Liver (tissue), 9 donors: ENCODE results near the gene P4HTM. TPM values are rescaled to one million over a fixed set of nuclear protein-coding genes. Genes with fewer than 3 reads are reported as not detected.

Experiments
- DNase-seq: peaks from one replicate; pipeline ENCODE4 v3.0.0-alpha.2; 2017; ENCODE audit warnings: low spot score
- H3K27ac ChIP-seq, 2 donors: one replicate each; pipeline ENCODE4 v1.7.0; 2013; ENCODE audit warnings: inconsistent platforms in 2 of 2, low read length in 2 of 2, control low read depth in 1 of 2, low read depth in 1 of 2, mild to moderate bottlenecking in 1 of 2
- H3K27me3 ChIP-seq, 4 donors: one replicate each; pipeline versions ENCODE4 v1.6.1 to v1.7.0; 2013; ENCODE audit warnings: low read length in 3 of 4, inconsistent platforms in 1 of 4, mild to moderate bottlenecking in 1 of 4, moderate library complexity in 1 of 4; ENCODE audit not compliant: control insufficient read depth in 4 of 4, insufficient read depth in 4 of 4
- H3K36me3 ChIP-seq, 4 donors: one replicate each; pipeline versions ENCODE4 v1.6.1 to v1.7.0; 2013; ENCODE audit warnings: low read length in 3 of 4, mild to moderate bottlenecking in 3 of 4, low read depth in 1 of 4, moderate library complexity in 1 of 4; ENCODE audit not compliant: control insufficient read depth in 4 of 4, insufficient read depth in 3 of 4
- H3K4me1 ChIP-seq, 4 donors: one replicate each; pipeline versions ENCODE4 v1.6.1 to v1.7.0; 2013; ENCODE audit warnings: low read length in 3 of 4, mild to moderate bottlenecking in 3 of 4, moderate library complexity in 1 of 4; ENCODE audit not compliant: control insufficient read depth in 4 of 4, insufficient read depth in 4 of 4
- H3K4me3 ChIP-seq, 3 donors: one replicate each; pipeline versions ENCODE4 v1.6.1 to v1.7.0; 2013; ENCODE audit warnings: low read length in 3 of 3, control low read depth in 1 of 3, low read depth in 1 of 3, mild to moderate bottlenecking in 1 of 3
- H3K9ac ChIP-seq, 2 donors: one replicate each; pipeline ENCODE4 v1.7.0; 2013; ENCODE audit warnings: low read length in 2 of 2, mild to moderate bottlenecking in 2 of 2, moderate library complexity in 2 of 2, control low read depth in 1 of 2, low read depth in 1 of 2
- H3K9me3 ChIP-seq, 4 donors: one replicate each; pipeline versions ENCODE4 v1.6.1 to v1.7.0; 2013; ENCODE audit warnings: low read length in 3 of 4; ENCODE audit not compliant: control insufficient read depth in 4 of 4
- ATF3 ChIP-seq: IDR thresholded peaks from 2 replicates; pipeline ENCODE4 v1.6.1; 2016; ENCODE audit warnings: antibody characterized with exemption
- CTCF ChIP-seq: fragments of 150-350 bp; IDR thresholded peaks from 2 replicates; pipeline ENCODE4 v1.5.1; 2017; ENCODE audit warnings: improper control_type of control experiment, low read depth, low read length; ENCODE audit not compliant: missing input control
- EGR1 ChIP-seq, 2 donors: IDR thresholded peaks; 2 replicates each; pipeline ENCODE4 v1.6.1; 2016 to 2018; ENCODE audit warnings: antibody characterized with exemption in 2 of 2, low read depth in 2 of 2
- FOXA1 ChIP-seq: IDR thresholded peaks from 2 replicates; pipeline ENCODE4 v1.6.1; 2016; ENCODE audit warnings: antibody characterized with exemption
- FOXA2 ChIP-seq: IDR thresholded peaks from 2 replicates; pipeline ENCODE4 v1.6.1; 2016; ENCODE audit warnings: antibody characterized with exemption
- HNF4G ChIP-seq: IDR thresholded peaks from 2 replicates; pipeline ENCODE4 v1.6.1; 2016; ENCODE audit warnings: antibody characterized with exemption
- JUND ChIP-seq, 2 donors: IDR thresholded peaks; 2 replicates each; pipeline ENCODE4 v1.6.1; 2016; ENCODE audit warnings: antibody characterized with exemption in 2 of 2
- MAX ChIP-seq: IDR thresholded peaks from 2 replicates; pipeline ENCODE4 v1.6.1; 2016; ENCODE audit warnings: antibody characterized with exemption
- NR2F2 ChIP-seq: IDR thresholded peaks from 2 replicates; pipeline ENCODE4 v1.6.1; 2016; ENCODE audit warnings: antibody characterized with exemption
- RAD21 ChIP-seq, 2 donors: IDR thresholded peaks; 2 replicates each; pipeline ENCODE4 v1.6.1; 2016; ENCODE audit warnings: antibody characterized with exemption in 2 of 2, mild to moderate bottlenecking in 2 of 2
- REST ChIP-seq: IDR thresholded peaks from 2 replicates; pipeline ENCODE4 v1.6.1; 2016; ENCODE audit warnings: antibody characterized with exemption, mild to moderate bottlenecking
- RXRA ChIP-seq, 2 donors: IDR thresholded peaks; 2 replicates each; pipeline ENCODE4 v1.6.1; 2017 to 2018; ENCODE audit warnings: antibody characterized with exemption in 2 of 2, mild to moderate bottlenecking in 1 of 2
- SP1 ChIP-seq: IDR thresholded peaks from 2 replicates; pipeline ENCODE4 v1.6.1; 2018; ENCODE audit warnings: antibody characterized with exemption, mild to moderate bottlenecking
- TAF1 ChIP-seq: conservative IDR thresholded peaks from 2 replicates; pipeline ENCODE4 v1.6.1; 2016; ENCODE audit warnings: antibody characterized with exemption, mild to moderate bottlenecking
- ZBTB33 ChIP-seq: IDR thresholded peaks from 2 replicates; pipeline ENCODE4 v1.6.1; 2016; ENCODE audit warnings: antibody characterized with exemption
- WGBS: extraction: QIAGEN DNeasy Blood & Tissue Kit; methylation state at CpG from one replicate; pipeline ENCODE4 v1.1.7; 2013; 5-methylcytosine and 5-hydroxymethylcytosine counted together
- polyA plus RNA-seq, 2 donors: library from polyadenylated mRNA; stranded (reverse) in 1 of 2; unstranded in 1 of 2; fragments of 200-250 nt in 1 of 2; fragments of >200 nt in 1 of 2; fragmentation: Nextera tagmentation in 1 of 2; extraction: Ambion mirVana in 1 of 2; gene quantifications; one replicate each; pipeline versions ENCODE4 v1.2.1 to v1.2.3, GENCODE V29; 2013 to 2015
- total RNA-seq, 2 donors: library from RNA; depleted of rRNA; stranded (reverse); fragments of >200 nt; gene quantifications; one replicate each; pipeline ENCODE4 v1.2.3, GENCODE V29; 2014
- donor health status: healthy.
- donor health status: healthy.
- donor health status: healthy.
- donor health status: healthy.
- donor health status: healthy.

Gene P4HTM
- total and polyA plus RNA-seq, 4 donors, result 10.0 to 16.2 (median 11.9) TPM

- no peak for DNase-seq
- Histone ChIP-seq H3K36me3 (peaks cover 0 to 34% (median 22%) of the 10 kb centered on the region in 4 donors), H3K4me3 (no peak overlapping the region), H3K27me3 (no peaks in the 10 kb centered on the region), H3K4me1 (peaks cover 6 to 33% (median 25%) of the 10 kb centered on the region in 4 donors), H3K27ac (no peak overlapping the region), H3K9me3 (no peaks in the 10 kb centered on the region), H3K9ac (no peak overlapping the region)
- WGBS, result 94% methylated on average over 8 of the region's 8 CpGs
- TF ChIP-seq MAX (no peak), REST (no peak), CTCF (no peak), ZBTB33 (no peak)
Observed at GRCh38 chr3:49025793-49026520, 35.9 kb downstream of the P4HTM start.

GRCh38 chr3:49026536-49026935 is 36.5 kb downstream of the P4HTM start:
- H3K9me3 ChIP-seq, result no peaks in the 10 kb centered on the region
- H3K4me1 ChIP-seq, result peaks cover 6 to 33% (median 25%) of the 10 kb centered on the region in 4 donors
- peaks cover 0 to 40% (median 26%) of the 10 kb centered on the region in 4 donors for H3K36me3 ChIP-seq
- no peak overlapping the region for H3K9ac ChIP-seq
- no peaks in the 10 kb centered on the region for H3K27me3 ChIP-seq
- no peak overlapping the region for H3K4me3 ChIP-seq
- WGBS, result 95% methylated on average over 3 of the region's 3 CpGs
- H3K27ac ChIP-seq, result no peak overlapping the region
- DNase-seq, result no peak
- no peak for TF ChIP-seq FOXA2
- no peak for TF ChIP-seq JUND (IDR thresholded peaks at IDR 0.05)
- no peak for TF ChIP-seq ATF3
- TF ChIP-seq TAF1, result no peak
- TF ChIP-seq HNF4G, result no peak
- no peak for TF ChIP-seq RAD21 (IDR thresholded peaks at IDR 0.05)
- no peak for TF ChIP-seq RXRA (IDR thresholded peaks at IDR 0.05)
- TF ChIP-seq REST, result no peak
- no peak for TF ChIP-seq CTCF
- no peak for TF ChIP-seq MAX
- TF ChIP-seq SP1, result no peak
- no peak for TF ChIP-seq NR2F2
- no peak for TF ChIP-seq EGR1 (IDR thresholded peaks at IDR 0.05; ENCODE audit: low read depth in 2 of 2)
- no peak for TF ChIP-seq FOXA1
